HG03354 (cell line): ENCODE measurements around the gene LAMA3.
"Not testable (repeated sequence)": the region's sequence is repeated elsewhere in the genome, so short reads cannot be mapped to it uniquely, and the experiment has no call there.

Experiments used
- ATAC-seq: cut with Tn5 transposase; IDR thresholded peaks from one replicate; pipeline ENCODE4 v1.9.1; 2021; ENCODE audit warnings: mild to moderate bottlenecking; ENCODE audit not compliant: unreplicated experiment, poor library complexity, severe bottlenecking

Gene LAMA3

GRCh38 chr18:23725827-23726661, 36.8 kb downstream of the LAMA3 start:
- no peak for ATAC-seq

GRCh38 chr18:23727707-23728493, 38.6 kb downstream of the LAMA3 start:
- no peak for ATAC-seq

GRCh38 chr18:23730857-23731256, 41.6 kb downstream of the LAMA3 start:
- no peak for ATAC-seq

GRCh38 chr18:23731861-23732260, 42.6 kb downstream of the LAMA3 start:
- no peak for ATAC-seq

GRCh38 chr18:23732439-23732838, 43.2 kb downstream of the LAMA3 start:
- no peak for ATAC-seq

GRCh38 chr18:23733265-23733664, 44.0 kb downstream of the LAMA3 start:
- ATAC-seq = not testable (repeated sequence)

GRCh38 chr18:23733895-23734294, 44.6 kb downstream of the LAMA3 start:
- no peak for ATAC-seq

GRCh38 chr18:23735021-23735464, 45.8 kb downstream of the LAMA3 start:
- peak; percentile 76 for ATAC-seq

- no peak for ATAC-seq
These were observed 48.3 kb downstream of the LAMA3 start for GRCh38 chr18:23737578-23737977.

GRCh38 chr18:23738151-23738550, 48.9 kb downstream of the LAMA3 start:
- ATAC-seq = no peak

- ATAC-seq = no peak
These were observed 49.3 kb downstream of the LAMA3 start for GRCh38 chr18:23738575-23738974.

- ATAC-seq = no peak
These were observed 51.0 kb downstream of the LAMA3 start for GRCh38 chr18:23740105-23740830.

GRCh38 chr18:23741967-23742366, 52.7 kb downstream of the LAMA3 start:
- not testable (repeated sequence) for ATAC-seq

GRCh38 chr18:23743733-23744333, 54.6 kb downstream of the LAMA3 start:
- ATAC-seq = no peak

- ATAC-seq = no peak
These were observed 56.1 kb downstream of the LAMA3 start for GRCh38 chr18:23745366-23745765.

GRCh38 chr18:23746851-23747250, 57.6 kb downstream of the LAMA3 start:
- ATAC-seq = no peak

GRCh38 chr18:23752363-23752762, 63.1 kb downstream of the LAMA3 start:
- ATAC-seq = no peak

GRCh38 chr18:23752796-23753195, 63.5 kb downstream of the LAMA3 start:
- ATAC-seq = no peak

- ATAC-seq = no peak
These were observed 67.6 kb downstream of the LAMA3 start for GRCh38 chr18:23756590-23757436.
